Measurements from ENCODE around the gene WNT2. TPM values are rescaled to one million over a fixed set of nuclear protein-coding genes. Genes with fewer than 3 reads are reported as not detected.

Gene WNT2

GRCh38 chr7:117231047-117231359 is 91.9 kb downstream of the WNT2 start:
- Histone ChIP-seq H3K4me1 (ENCODE audit: control insufficient read depth, insufficient read depth, low read length) (peaks cover 21% of the 10 kb centered on the region), H3K9me3 (replicated peaks; ENCODE audit: low read length) (no peaks in the 10 kb centered on the region), H3K36me3 (ENCODE audit: insufficient read depth, low read length) (no peaks in the 10 kb centered on the region), H3K4me3 (ENCODE audit: low read length) (no peak overlapping the region), H3K9ac (ENCODE audit: low read depth, low read length) (no peak overlapping the region), H3K27me3 (ENCODE audit: control insufficient read depth, insufficient read depth, low read length) (no peaks in the 10 kb centered on the region), H3K4me2 (ENCODE audit: low read length) (no peak overlapping the region)

- no peak overlapping the region for H3K4me3 ChIP-seq (ENCODE audit: low read length)
Observed at GRCh38 chr7:117230276-117231046, 92.4 kb downstream of the WNT2 start.

GRCh38 chr7:117229350-117229749 is 93.5 kb downstream of the WNT2 start:
- Histone ChIP-seq H3K9me3 (replicated peaks; ENCODE audit: low read length) (no peaks in the 10 kb centered on the region), H3K27me3 (ENCODE audit: control insufficient read depth, insufficient read depth, low read length) (no peaks in the 10 kb centered on the region), H3K4me2 (ENCODE audit: low read length) (no peak overlapping the region), H3K4me3 (ENCODE audit: low read length) (no peak overlapping the region), H3K36me3 (ENCODE audit: insufficient read depth, low read length) (no peaks in the 10 kb centered on the region), H3K9ac (ENCODE audit: low read depth, low read length) (no peak overlapping the region), H3K4me1 (ENCODE audit: control insufficient read depth, insufficient read depth, low read length) (peaks cover 21% of the 10 kb centered on the region)

More at GRCh38 chr7:117230276-117231046, 92.4 kb downstream of the WNT2 start:
- Histone ChIP-seq H3K27me3 (ENCODE audit: control insufficient read depth, insufficient read depth, low read length) (no peaks in the 10 kb centered on the region), H3K9ac (ENCODE audit: low read depth, low read length) (no peak overlapping the region), H3K36me3 (ENCODE audit: insufficient read depth, low read length) (no peaks in the 10 kb centered on the region), H3K9me3 (replicated peaks; ENCODE audit: low read length) (no peaks in the 10 kb centered on the region), H3K4me1 (ENCODE audit: control insufficient read depth, insufficient read depth, low read length) (peaks cover 21% of the 10 kb centered on the region), H3K4me2 (ENCODE audit: low read length) (peak overlapping the region; percentile 22)

DNA sequence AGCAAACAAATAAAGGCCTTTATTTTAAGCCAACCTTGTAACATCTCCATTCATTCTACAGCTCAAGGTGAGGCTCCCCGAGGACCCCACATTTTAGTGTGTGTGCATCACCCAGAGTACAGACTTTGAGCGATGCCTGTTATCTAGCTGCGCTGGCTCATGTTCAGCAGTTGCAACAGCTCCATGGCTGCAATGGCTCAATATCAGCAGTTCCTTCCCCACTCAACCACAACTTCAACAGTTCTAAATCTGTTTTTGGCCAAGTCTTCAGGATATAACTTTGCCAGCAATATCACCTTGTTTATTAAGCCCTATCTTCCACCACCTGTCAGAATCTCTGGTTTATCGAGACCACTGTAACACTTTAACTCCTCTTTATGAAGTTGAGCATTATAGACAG is 95.8 kb downstream of the WNT2 start:
- Histone ChIP-seq H3K27me3 (ENCODE audit: control insufficient read depth, insufficient read depth, low read length) (no peaks in the 10 kb centered on the region), H3K4me2 (ENCODE audit: low read length) (no peak overlapping the region), H3K9ac (ENCODE audit: low read depth, low read length) (no peak overlapping the region), H3K4me3 (ENCODE audit: low read length) (no peak overlapping the region), H3K9me3 (replicated peaks; ENCODE audit: low read length) (no peaks in the 10 kb centered on the region), H3K4me1 (ENCODE audit: control insufficient read depth, insufficient read depth, low read length) (peaks cover 21% of the 10 kb centered on the region), H3K36me3 (ENCODE audit: insufficient read depth, low read length) (no peaks in the 10 kb centered on the region)

GRCh38 chr7:117225536-117225935 is 97.3 kb downstream of the WNT2 start:
- H3K36me3 ChIP-seq (ENCODE audit: insufficient read depth, low read length): no peaks in the 10 kb centered on the region
- H3K4me2 ChIP-seq (ENCODE audit: low read length): no peak overlapping the region
- H3K9me3 ChIP-seq (replicated peaks; ENCODE audit: low read length): no peaks in the 10 kb centered on the region
- H3K4me1 ChIP-seq (ENCODE audit: control insufficient read depth, insufficient read depth, low read length): peaks cover 16% of the 10 kb centered on the region
- no peaks in the 10 kb centered on the region for H3K27me3 ChIP-seq (ENCODE audit: control insufficient read depth, insufficient read depth, low read length)
- no peak overlapping the region for H3K9ac ChIP-seq (ENCODE audit: low read depth, low read length)
- no peak overlapping the region for H3K4me3 ChIP-seq (ENCODE audit: low read length)

Small RNA genes lying within 50 kb of the gene (small RNA-seq; reads per million reads assigned to genes)
- not detected for gene MTCYBP6

Data from skeletal muscle satellite cell (primary cell).